HL-60 (cell line): ENCODE measurements around the gene TYROBP.

Experiments used
- DNase-seq, 2 experiments: peaks; one replicate each; pipeline ENCODE4 v3.0.0-alpha.2; 2010 to 2020; ENCODE audit warnings: low read depth in 1 of 2, low spot score in 1 of 2
- H3K27ac ChIP-seq: fragments of 250-450 bp; sonication (Bioruptor Pico); replicated peaks from 2 replicates; pipeline ENCODE4 v1.5.1; 2020; ENCODE audit warnings: mild to moderate bottlenecking, moderate library complexity
- H3K27me3 ChIP-seq: fragments of 250-450 bp; sonication (Bioruptor Pico); 2 replicates; pipeline ENCODE4 v1.5.1; 2021; ENCODE audit warnings: mild to moderate bottlenecking, moderate library complexity; ENCODE audit not compliant: insufficient read depth, poor library complexity, severe bottlenecking
- H3K4me3 ChIP-seq: replicated peaks from 2 replicates; pipeline ENCODE4 v1.5.1; 2011; ENCODE audit warnings: mild to moderate bottlenecking, control low read depth, low read length; ENCODE audit not compliant: insufficient read depth
- CTCF ChIP-seq: IDR thresholded peaks from one replicate; pipeline ENCODE4 v1.5.1; 2011; ENCODE audit warnings: low read length, control low read depth, inconsistent platforms; ENCODE audit not compliant: insufficient read depth
- GABPA ChIP-seq: IDR thresholded peaks from 2 replicates; pipeline ENCODE4 v1.6.1; 2012; ENCODE audit warnings: low read depth
- POLR2AphosphoS5 ChIP-seq: IDR thresholded peaks from 2 replicates; pipeline ENCODE4 v1.6.1; 2012; ENCODE audit warnings: low read depth
- REST ChIP-seq: IDR thresholded peaks from 2 replicates; pipeline ENCODE4 v1.6.1; 2012; ENCODE audit warnings: low read depth; ENCODE audit not compliant: insufficient replicate concordance
- SPI1 ChIP-seq: IDR thresholded peaks from 2 replicates; pipeline ENCODE4 v1.6.1; 2012; ENCODE audit warnings: low read depth, mild to moderate bottlenecking, borderline replicate concordance

Gene TYROBP

GRCh38 chr19:35856546-35857149, 51.4 kb downstream of the TYROBP start, which contains the start of gene KIRREL2:
Gene KIRREL2, plus strand, starts transcription at chr19:35856911. Its CDS starts 209 bp downstream, at chr19:35857120.
- TF ChIP-seq GABPA (no peak), REST (no peak), SPI1 (no peak), CTCF (no peak), POLR2AphosphoS5 (no peak)
- H3K27me3 ChIP-seq = peaks cover 54% of the 10 kb centered on the region
- H3K4me3 ChIP-seq = peak within 1 kb of the TSS; percentile 27
- no peak within 1 kb of the TSS for H3K27ac ChIP-seq
- DNase-seq = no peak
